BJ (cell line): Measurements from ENCODE around the gene ABL2. TPM values are rescaled to one million over a fixed set of nuclear protein-coding genes. Genes with fewer than 3 reads are reported as not detected.
A peak's percentile ranks its signal among the peaks of the same experiment; 100 is the strongest.

Source experiments
- CTCF ChIA-PET: fragments of 350-600 bp; formaldehyde crosslinking; extraction: SDS; loops from one replicate; lab custom pipeline; 2021; ENCODE audit warnings: antibody characterized with exemption, inconsistent platforms; lab: Yijun Ruan, JAX
- POLR2A ChIA-PET: fragments of 300-600 bp; sonication (Branson Sonifier 250); formaldehyde crosslinking; extraction: SDS; loops from one replicate; lab custom pipeline; 2021; ENCODE audit warnings: antibody characterized with exemption; lab: Charles Lee
- DNase-seq: peaks from one replicate; pipeline ENCODE4 v3.0.0-alpha.2; 2011; ENCODE audit warnings: low read depth
- H3K27me3 ChIP-seq: 2 replicates; pipeline ENCODE4 v1.6.0; 2011; ENCODE audit warnings: low read length; ENCODE audit not compliant: control insufficient read depth, insufficient read depth
- H3K36me3 ChIP-seq: 2 replicates; pipeline ENCODE4 v1.5.1; 2011; ENCODE audit warnings: low read length; ENCODE audit not compliant: control insufficient read depth, insufficient read depth
- H3K4me3 ChIP-seq: 2 replicates; pipeline ENCODE4 v1.5.1; 2011; ENCODE audit warnings: low read depth, mild to moderate bottlenecking, control low read depth, low read length
- polyA plus RNA-seq: library from polyadenylated mRNA; depleted of rRNA; stranded (reverse); fragments of >200 nt; gene quantifications from 2 replicates; pipeline ENCODE4 v1.2.3, GENCODE V29; 2011
- TF ChIP-seq, protein P1 (sequence below): IDR thresholded peaks from 2 replicates; pipeline ENCODE4 v1.5.1; 2011; ENCODE audit warnings: low read depth, mild to moderate bottlenecking, control low read depth, inconsistent platforms, low read length, moderate library complexity; ENCODE audit not compliant: insufficient read depth

ABL2 gene
- polyA plus RNA-seq, 1 experiment, result 18.7 TPM

DNA sequence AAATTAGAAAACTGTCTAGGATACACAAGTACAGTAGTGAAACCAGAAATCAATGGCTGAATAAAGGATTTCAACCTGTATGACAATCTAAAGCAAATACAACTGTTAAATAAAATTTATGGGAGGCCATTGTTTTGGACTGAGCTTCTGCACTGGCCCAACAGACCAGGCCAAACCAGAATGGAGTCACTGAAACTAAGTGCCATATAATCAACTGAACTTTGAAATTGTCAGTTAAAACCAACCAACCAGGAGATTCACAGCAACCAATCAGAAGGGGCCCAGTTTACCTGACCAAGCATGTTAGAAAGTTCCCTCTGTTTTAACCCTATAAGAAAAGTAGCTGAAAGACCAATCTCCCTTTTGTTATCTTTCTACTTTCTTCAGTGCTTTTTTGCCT is 33.6 kb upstream of the ABL2 start:
- H3K27me3 ChIP-seq, result no peaks in the 10 kb centered on the region
- no peak for DNase-seq
- H3K36me3 ChIP-seq, result no peaks in the 10 kb centered on the region
- CTCF ChIA-PET, result interaction anchor here (0.6 to 1.3 kb wide), 3 partner anchors 10 to 80 kb away, joined by 3 to 5 read pairs (median 3); no protein-coding TSS in a partner anchor
- POLR2A ChIA-PET, result no interaction called here
- TF ChIP-seq, protein P1, sequence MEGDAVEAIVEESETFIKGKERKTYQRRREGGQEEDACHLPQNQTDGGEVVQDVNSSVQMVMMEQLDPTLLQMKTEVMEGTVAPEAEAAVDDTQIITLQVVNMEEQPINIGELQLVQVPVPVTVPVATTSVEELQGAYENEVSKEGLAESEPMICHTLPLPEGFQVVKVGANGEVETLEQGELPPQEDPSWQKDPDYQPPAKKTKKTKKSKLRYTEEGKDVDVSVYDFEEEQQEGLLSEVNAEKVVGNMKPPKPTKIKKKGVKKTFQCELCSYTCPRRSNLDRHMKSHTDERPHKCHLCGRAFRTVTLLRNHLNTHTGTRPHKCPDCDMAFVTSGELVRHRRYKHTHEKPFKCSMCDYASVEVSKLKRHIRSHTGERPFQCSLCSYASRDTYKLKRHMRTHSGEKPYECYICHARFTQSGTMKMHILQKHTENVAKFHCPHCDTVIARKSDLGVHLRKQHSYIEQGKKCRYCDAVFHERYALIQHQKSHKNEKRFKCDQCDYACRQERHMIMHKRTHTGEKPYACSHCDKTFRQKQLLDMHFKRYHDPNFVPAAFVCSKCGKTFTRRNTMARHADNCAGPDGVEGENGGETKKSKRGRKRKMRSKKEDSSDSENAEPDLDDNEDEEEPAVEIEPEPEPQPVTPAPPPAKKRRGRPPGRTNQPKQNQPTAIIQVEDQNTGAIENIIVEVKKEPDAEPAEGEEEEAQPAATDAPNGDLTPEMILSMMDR, result no peak
- no peak overlapping the region for H3K4me3 ChIP-seq

DNA sequence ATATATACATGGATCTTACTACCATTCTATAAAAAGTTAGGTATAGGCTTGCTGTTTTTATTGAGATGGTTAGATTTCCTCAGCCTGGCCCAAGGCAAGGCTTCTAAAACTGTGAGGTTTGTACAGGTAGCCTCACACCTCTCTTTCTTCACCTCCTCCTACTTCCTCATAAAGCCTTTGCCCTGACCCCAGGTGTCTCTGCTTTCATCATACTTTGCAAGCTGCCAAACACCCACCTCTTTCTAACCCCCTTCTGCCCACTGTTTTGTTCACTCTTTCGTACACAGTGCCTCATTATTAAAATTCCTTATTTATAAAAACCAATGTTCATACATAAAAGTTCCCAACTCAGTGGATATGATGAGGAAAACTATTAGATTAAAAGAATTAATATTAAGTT is 32.7 kb upstream of the ABL2 start:
- CTCF ChIA-PET, result no interaction called here

DNA sequence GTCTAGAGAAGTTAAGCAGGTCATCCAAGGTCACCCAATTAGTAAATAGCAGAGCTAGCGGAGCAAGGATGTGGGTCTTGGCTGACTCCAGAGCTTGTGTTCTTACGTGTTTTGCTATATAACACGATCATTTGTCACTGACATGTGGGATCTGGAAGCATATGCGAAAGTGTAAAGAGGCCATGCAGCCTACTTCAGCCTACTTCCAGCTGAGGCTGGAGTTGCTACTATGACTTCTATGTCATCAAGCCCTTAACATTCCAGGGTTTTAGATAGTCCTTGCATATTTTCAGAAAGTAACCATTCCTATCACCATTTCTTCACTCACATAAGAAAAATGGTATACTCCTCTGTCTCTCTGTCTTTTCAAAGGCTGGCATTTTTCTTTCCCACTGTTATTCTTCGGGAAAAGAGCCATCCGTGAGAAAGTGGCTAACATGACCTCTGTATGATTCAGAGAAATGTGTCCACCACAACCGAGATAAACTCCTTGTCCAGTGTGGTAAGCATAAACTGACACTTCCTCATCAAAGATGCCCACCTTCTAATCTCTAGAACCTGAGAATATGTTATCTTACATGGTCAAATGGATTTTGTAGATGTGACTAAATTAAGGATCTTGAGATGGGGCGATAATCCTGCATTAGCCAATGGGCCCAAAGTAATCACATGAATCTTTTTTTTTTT is 24.0 kb upstream of the ABL2 start:
- no peaks in the 10 kb centered on the region for H3K27me3 ChIP-seq
- DNase-seq, result no peak
- no peaks in the 10 kb centered on the region for H3K36me3 ChIP-seq
- POLR2A ChIA-PET, result no interaction called here
- H3K4me3 ChIP-seq, result no peak overlapping the region
- CTCF ChIA-PET, result interaction anchor here (0.8 to 4.9 kb wide), 3 partner anchors 10 to 116 kb away, joined by 3 to 66 read pairs (median 6); partner anchors contain the start of gene AXDND1
- TF ChIP-seq, protein P1, result no peak

More for the DNA sequence above, 32.7 kb upstream of the ABL2 start:
- no peak for DNase-seq
- TF ChIP-seq, protein P1, result no peak
- Histone ChIP-seq H3K4me3 (no peak overlapping the region), H3K36me3 (no peaks in the 10 kb centered on the region), H3K27me3 (no peaks in the 10 kb centered on the region)
- POLR2A ChIA-PET, result no interaction called here

DNA sequence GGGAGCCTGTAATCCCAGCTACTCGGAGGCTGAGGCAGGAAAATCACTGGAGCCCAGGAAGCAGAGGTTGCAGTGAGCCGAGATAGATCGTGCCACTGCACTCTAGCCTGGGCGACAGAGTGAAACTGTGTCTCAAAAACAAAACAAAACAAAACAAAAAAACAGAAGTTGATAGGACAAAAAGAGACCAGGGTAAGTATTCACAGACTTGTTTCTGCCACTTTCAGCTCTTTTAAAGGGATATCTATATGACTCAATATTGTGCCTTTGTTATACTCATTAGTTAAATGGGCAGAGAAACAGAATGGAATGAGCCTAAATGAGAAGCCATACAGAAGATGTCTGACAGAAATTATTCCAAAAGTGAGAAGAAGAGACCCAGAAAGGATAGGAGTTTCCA is 23.1 kb upstream of the ABL2 start:
- ChIA-PET CTCF (interaction anchor here (0.8 to 4.9 kb wide), 6 partner anchors 11 to 562 kb away, joined by 3 to 66 read pairs (median 4); partner anchors contain the start of gene AXDND1), POLR2A (no interaction called here)
- TF ChIP-seq, protein P1, result no peak
- no peaks in the 10 kb centered on the region for H3K36me3 ChIP-seq
- no peak overlapping the region for H3K4me3 ChIP-seq
- H3K27me3 ChIP-seq, result no peaks in the 10 kb centered on the region
- no peak for DNase-seq

DNA sequence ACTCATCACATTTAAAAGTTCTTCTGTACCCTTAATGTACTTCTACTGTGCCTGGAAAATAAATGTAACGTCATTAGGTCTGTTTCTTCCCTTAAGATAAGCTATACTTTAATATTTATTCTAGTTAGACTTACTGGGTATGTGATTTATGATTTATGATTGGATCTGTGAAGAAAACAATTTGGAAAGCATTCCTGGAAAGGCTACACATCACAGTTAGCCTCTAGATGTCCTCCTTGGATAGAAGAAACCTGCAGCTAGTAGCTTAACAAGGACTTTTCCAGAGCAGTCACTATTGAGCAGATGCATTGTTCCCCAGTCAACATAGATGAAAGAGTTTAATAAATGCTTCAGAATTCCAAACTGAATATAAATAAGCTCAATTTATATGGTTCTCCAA is 22.2 kb upstream of the ABL2 start:
- CTCF ChIA-PET, result interaction anchor here (0.6 to 4.9 kb wide), 15 partner anchors 15 to 563 kb away, joined by 3 to 66 read pairs (median 4); partner anchors contain the start of genes AXDND1 and SOAT1
- Histone ChIP-seq H3K27me3 (no peaks in the 10 kb centered on the region), H3K36me3 (no peaks in the 10 kb centered on the region), H3K4me3 (no peak overlapping the region)
- peak; percentile 9 for DNase-seq
- POLR2A ChIA-PET, result no interaction called here
- TF ChIP-seq, protein P1, result peak; percentile 55
